ENCODE data around the gene SLC6A19. TPM values are rescaled to one million over a fixed set of nuclear protein-coding genes. Genes with fewer than 3 reads are reported as not detected.

SLC6A19 gene
- total and polyA plus RNA-seq, 2 of the 13 experiments (the other 11 are each of a cell fraction or from before 2014, with no cell fraction given) = 0.02 TPM; not detected in 1

- TF ChIP-seq ZNF318 (CRISPR knock-in tag; IDR thresholded peaks at IDR 0.05) = no peak
- ATAC-seq (no peak), DNase-seq (ENCODE audit: low spot score) (no peak), FAIRE-seq (no peak)
- WGBS (ENCODE audit: low lambda C conversion rate) = 30% methylated on average over 11 of the region's 11 CpGs
- ChIA-PET CTCF (ENCODE audit: low intra/inter-chr PET ratio, low total read pairs) (interaction anchor here (2.1 to 2.9 kb wide), 2 partner anchors 32 to 37 kb away, joined by 24 read pairs; no protein-coding TSS in a partner anchor), POLR2A (interaction anchor here (0.7 to 1.6 kb wide), 7 partner anchors 20 to 44 kb away, joined by 3 to 13 read pairs (median 7); no protein-coding TSS in a partner anchor)
- Histone ChIP-seq H4K20me1 (ENCODE audit: insufficient read depth, low read length) (no peaks in the 10 kb centered on the region), H3K4me1 (ENCODE audit: insufficient read depth, low read length) (peaks cover 23% of the 10 kb centered on the region), H3K79me2 (ENCODE audit: insufficient read depth, low read length) (no peaks in the 10 kb centered on the region), H3K36me3 (replicated peaks in 1 of 2; ENCODE audit: control insufficient read depth in 1 of 2, insufficient read depth in 2 of 2, low read length in 2 of 2) (no peaks in the 10 kb centered on the region), H2AFZ (ENCODE audit: low read length) (no peak overlapping the region), H3K9me3 (ENCODE audit: low read length) (no peaks in the 10 kb centered on the region), H3K27me3 (ENCODE audit: control insufficient read depth in 1 of 2, insufficient read depth in 2 of 2, low read length in 2 of 2) (peaks cover 17 to 80% of the 10 kb centered on the region in 2 experiments), H3K27ac (ENCODE audit: extremely low read length, insufficient read depth, low read length) (no peak overlapping the region), H3K4me3 (replicated peaks in 1 of 3; ENCODE audit: insufficient read depth in 1 of 3, low read depth in 2 of 3, low read length in 3 of 3) (peak overlapping the region in 1 of 3 experiments; percentile 58; a peak in 1 of 6 replicates), H3K4me2 (ENCODE audit: low read depth, low read length) (peak overlapping the region; percentile 77), H3K9ac (ENCODE audit: insufficient read depth, low read depth, low read length) (no peak overlapping the region)
- in situ Hi-C loops (cut with HindIII; ENCODE audit: extremely low pct_ligation_motif_present, low pct_unique_long_range_greater_than_20kb) = no loop called here
- BruUV-seq (replicated peaks) = no TSS peak
- intact Hi-C loops (cut with micrococcal nuclease; ENCODE audit: unreplicated experiment) = loop anchor here (2.0 to 10.0 kb wide), 2 partner anchors 19 to 439 kb away; partner anchors contain the start of gene SLC6A18
These were observed 4.1 kb downstream of the SLC6A19 start for GRCh38 chr5:1205255-1206180.

Measured in HepG2 (cell line).